ENCODE results near the gene ACAP2. TPM values are rescaled to one million over a fixed set of nuclear protein-coding genes. Genes with fewer than 3 reads are reported as not detected.

ACAP2 gene
- total RNA-seq, 1 donor from 2014 or later: 46.0 TPM

DNA sequence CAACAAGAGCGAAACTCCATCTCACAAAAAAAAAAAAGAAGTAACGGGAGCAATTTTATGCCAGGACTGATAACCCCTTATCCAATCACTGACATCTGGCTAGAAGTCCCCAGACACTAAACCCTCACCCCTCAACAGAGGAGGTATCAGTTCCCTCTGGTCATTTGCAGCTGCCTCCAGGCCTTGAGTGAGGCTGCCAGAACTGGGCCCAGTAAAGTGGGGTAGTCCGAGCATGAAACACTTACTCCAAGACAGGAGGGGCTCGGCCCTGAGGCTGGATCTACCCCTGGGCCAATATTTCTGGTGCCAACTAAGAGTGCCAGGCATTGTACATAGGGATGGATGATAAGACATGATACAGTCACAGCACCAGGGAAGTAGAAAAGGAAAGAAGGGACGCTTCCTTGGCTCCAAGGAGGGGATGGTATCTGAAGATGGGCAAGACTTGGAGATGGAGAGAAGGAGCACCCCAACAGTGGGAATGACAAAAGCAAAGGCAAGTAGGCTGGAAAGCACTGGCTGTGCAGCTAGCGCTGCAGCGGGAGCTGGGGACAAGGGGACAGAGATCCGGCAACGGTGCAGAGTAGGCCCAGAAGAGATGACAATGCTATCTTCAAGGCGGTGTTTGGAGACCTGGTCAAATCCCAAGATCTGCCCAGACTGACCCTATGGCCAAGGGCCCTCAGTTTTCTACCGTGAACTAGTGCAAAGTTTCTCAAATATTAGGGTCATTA is 174.1 kb downstream of the ACAP2 start:
- Mint-ChIP-seq H3K27ac (ENCODE audit: unreplicated experiment) (no peak overlapping the region), H3K9me3 (ENCODE audit: unreplicated experiment) (no peaks in the 10 kb centered on the region), H3K4me3 (ENCODE audit: unreplicated experiment) (peak overlapping the region; percentile 91), H3K36me3 (ENCODE audit: low read depth, unreplicated experiment) (peaks cover 5% of the 10 kb centered on the region), H3K27me3 (ENCODE audit: low read depth, unreplicated experiment) (no peaks in the 10 kb centered on the region), H3K4me1 (ENCODE audit: low read depth, unreplicated experiment) (no peaks in the 10 kb centered on the region)
- H3K4me2 ChIP-seq (ENCODE audit: low read length): no peak overlapping the region
- peaks cover 18% of the 10 kb centered on the region for H3K4me1 ChIP-seq (ENCODE audit: insufficient read depth, low read length)
- FAIRE-seq (no peak), DNase-seq (ENCODE audit: low read depth) (no peak)
- H3K27me3 ChIP-seq (ENCODE audit: insufficient read depth, low read length): no peaks in the 10 kb centered on the region
- no peak overlapping the region for H3K9ac ChIP-seq (ENCODE audit: low read length)
- peaks cover 39% of the 10 kb centered on the region for H3K79me2 ChIP-seq (ENCODE audit: insufficient read depth, low read length)
- TF ChIP-seq EZH2 (IDR thresholded peaks at IDR 0.05; ENCODE audit: insufficient read depth, low read length): no peak
- TF ChIP-seq, protein P1, sequence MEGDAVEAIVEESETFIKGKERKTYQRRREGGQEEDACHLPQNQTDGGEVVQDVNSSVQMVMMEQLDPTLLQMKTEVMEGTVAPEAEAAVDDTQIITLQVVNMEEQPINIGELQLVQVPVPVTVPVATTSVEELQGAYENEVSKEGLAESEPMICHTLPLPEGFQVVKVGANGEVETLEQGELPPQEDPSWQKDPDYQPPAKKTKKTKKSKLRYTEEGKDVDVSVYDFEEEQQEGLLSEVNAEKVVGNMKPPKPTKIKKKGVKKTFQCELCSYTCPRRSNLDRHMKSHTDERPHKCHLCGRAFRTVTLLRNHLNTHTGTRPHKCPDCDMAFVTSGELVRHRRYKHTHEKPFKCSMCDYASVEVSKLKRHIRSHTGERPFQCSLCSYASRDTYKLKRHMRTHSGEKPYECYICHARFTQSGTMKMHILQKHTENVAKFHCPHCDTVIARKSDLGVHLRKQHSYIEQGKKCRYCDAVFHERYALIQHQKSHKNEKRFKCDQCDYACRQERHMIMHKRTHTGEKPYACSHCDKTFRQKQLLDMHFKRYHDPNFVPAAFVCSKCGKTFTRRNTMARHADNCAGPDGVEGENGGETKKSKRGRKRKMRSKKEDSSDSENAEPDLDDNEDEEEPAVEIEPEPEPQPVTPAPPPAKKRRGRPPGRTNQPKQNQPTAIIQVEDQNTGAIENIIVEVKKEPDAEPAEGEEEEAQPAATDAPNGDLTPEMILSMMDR (IDR thresholded peaks at IDR 0.05; ENCODE audit: insufficient read depth, low read depth, low read length): no peak
- peaks cover 34% of the 10 kb centered on the region for H4K20me1 ChIP-seq (ENCODE audit: insufficient read depth, low read length)
- H2AFZ ChIP-seq (ENCODE audit: low read depth, low read length): no peak overlapping the region
- no peak overlapping the region for H3K4me3 ChIP-seq (ENCODE audit: insufficient read depth, low read depth, low read length)
- no peak overlapping the region for H3K27ac ChIP-seq (ENCODE audit: low read depth, low read length)
- no peaks in the 10 kb centered on the region for H3K9me3 ChIP-seq (ENCODE audit: insufficient read depth, low read depth, low read length)
- peaks cover 4% of the 10 kb centered on the region for H3K36me3 ChIP-seq (ENCODE audit: insufficient read depth, low read length)

DNA sequence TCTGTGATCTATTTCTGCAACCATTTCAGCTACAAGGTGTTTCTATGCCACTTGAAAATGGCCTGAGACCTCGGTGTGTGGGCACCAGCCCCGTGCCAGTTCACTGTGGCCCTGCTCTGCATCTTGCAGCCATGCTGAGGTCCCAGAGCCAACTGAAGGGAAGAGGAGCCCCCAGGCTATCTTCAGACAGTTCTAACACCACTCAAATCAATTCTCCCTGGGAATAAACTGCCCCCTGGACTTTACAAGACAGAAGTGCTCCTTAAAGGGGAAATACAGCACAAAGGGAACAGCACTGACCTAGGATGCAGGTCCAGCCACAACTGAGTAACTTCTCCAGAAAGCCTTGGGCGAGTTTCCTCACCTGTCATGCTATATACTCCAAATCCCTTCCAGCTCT is 175.7 kb downstream of the ACAP2 start:
- Histone ChIP-seq H3K4me3 (ENCODE audit: insufficient read depth, low read depth, low read length) (no peak overlapping the region), H4K20me1 (ENCODE audit: insufficient read depth, low read length) (peaks cover 44% of the 10 kb centered on the region), H3K4me1 (ENCODE audit: insufficient read depth, low read length) (peaks cover 17% of the 10 kb centered on the region), H2AFZ (ENCODE audit: low read depth, low read length) (no peak overlapping the region), H3K27me3 (ENCODE audit: insufficient read depth, low read length) (no peaks in the 10 kb centered on the region), H3K36me3 (ENCODE audit: insufficient read depth, low read length) (peaks cover 4% of the 10 kb centered on the region), H3K9me3 (ENCODE audit: insufficient read depth, low read depth, low read length) (no peaks in the 10 kb centered on the region), H3K79me2 (ENCODE audit: insufficient read depth, low read length) (peaks cover 42% of the 10 kb centered on the region), H3K27ac (ENCODE audit: low read depth, low read length) (no peak overlapping the region), H3K4me2 (ENCODE audit: low read length) (no peak overlapping the region), H3K9ac (ENCODE audit: low read length) (no peak overlapping the region)
- no peak overlapping the region for H3K4me3 Mint-ChIP-seq (ENCODE audit: unreplicated experiment)
- H3K36me3 Mint-ChIP-seq (ENCODE audit: low read depth, unreplicated experiment): peaks cover 5% of the 10 kb centered on the region
- H3K27me3 Mint-ChIP-seq (ENCODE audit: low read depth, unreplicated experiment): no peaks in the 10 kb centered on the region
- no peaks in the 10 kb centered on the region for H3K4me1 Mint-ChIP-seq (ENCODE audit: low read depth, unreplicated experiment)
- TF ChIP-seq EZH2 (IDR thresholded peaks at IDR 0.05; ENCODE audit: insufficient read depth, low read length): no peak
- TF ChIP-seq, protein P1 (IDR thresholded peaks at IDR 0.05; ENCODE audit: insufficient read depth, low read depth, low read length): no peak
- H3K9me3 Mint-ChIP-seq (ENCODE audit: unreplicated experiment): no peaks in the 10 kb centered on the region
- no peak overlapping the region for H3K27ac Mint-ChIP-seq (ENCODE audit: unreplicated experiment)
- FAIRE-seq: no peak
- DNase-seq (ENCODE audit: low read depth): no peak

DNA sequence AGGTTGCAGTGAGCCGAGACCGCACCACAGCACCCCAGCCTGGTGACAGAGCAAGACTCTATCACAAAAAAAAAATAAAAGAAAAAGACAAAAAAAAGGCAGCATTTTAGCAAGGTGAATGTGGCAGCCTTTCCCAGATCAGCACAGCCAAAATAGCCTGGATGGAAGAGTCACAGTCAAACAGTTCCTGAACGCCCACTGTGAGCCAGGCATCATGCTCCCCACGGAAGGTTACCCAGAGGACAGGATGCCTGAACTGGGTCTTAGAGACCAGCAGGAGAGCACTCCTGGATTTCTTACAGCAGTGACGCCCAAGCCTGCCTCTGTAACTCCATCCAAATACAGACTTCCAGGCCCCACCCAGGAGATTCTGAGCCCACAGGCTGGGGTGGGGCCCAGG is 176.4 kb downstream of the ACAP2 start:
- no peak for DNase-seq (ENCODE audit: low read depth)
- Mint-ChIP-seq H3K27ac (ENCODE audit: unreplicated experiment) (no peak overlapping the region), H3K4me1 (ENCODE audit: low read depth, unreplicated experiment) (no peaks in the 10 kb centered on the region), H3K36me3 (ENCODE audit: low read depth, unreplicated experiment) (peaks cover 5% of the 10 kb centered on the region), H3K9me3 (ENCODE audit: unreplicated experiment) (no peaks in the 10 kb centered on the region), H3K4me3 (ENCODE audit: unreplicated experiment) (no peak overlapping the region), H3K27me3 (ENCODE audit: low read depth, unreplicated experiment) (no peaks in the 10 kb centered on the region)
- H3K4me3 ChIP-seq (ENCODE audit: insufficient read depth, low read depth, low read length): no peak overlapping the region
- peaks cover 12% of the 10 kb centered on the region for H3K4me1 ChIP-seq (ENCODE audit: insufficient read depth, low read length)
- no peak overlapping the region for H3K4me2 ChIP-seq (ENCODE audit: low read length)
- TF ChIP-seq, protein P1 (IDR thresholded peaks at IDR 0.05; ENCODE audit: insufficient read depth, low read depth, low read length): no peak
- no peak for TF ChIP-seq EZH2 (IDR thresholded peaks at IDR 0.05; ENCODE audit: insufficient read depth, low read length)
- no peaks in the 10 kb centered on the region for H3K27me3 ChIP-seq (ENCODE audit: insufficient read depth, low read length)
- H3K27ac ChIP-seq (ENCODE audit: low read depth, low read length): no peak overlapping the region
- no peak overlapping the region for H2AFZ ChIP-seq (ENCODE audit: low read depth, low read length)
- H3K9ac ChIP-seq (ENCODE audit: low read length): no peak overlapping the region
- no peak for FAIRE-seq
- peaks cover 44% of the 10 kb centered on the region for H4K20me1 ChIP-seq (ENCODE audit: insufficient read depth, low read length)
- no peaks in the 10 kb centered on the region for H3K9me3 ChIP-seq (ENCODE audit: insufficient read depth, low read depth, low read length)
- peaks cover 48% of the 10 kb centered on the region for H3K79me2 ChIP-seq (ENCODE audit: insufficient read depth, low read length)
- H3K36me3 ChIP-seq (ENCODE audit: insufficient read depth, low read length): peaks cover 4% of the 10 kb centered on the region
